ENCODE measurements around the gene FOXP1. TPM values are rescaled to one million over a fixed set of nuclear protein-coding genes. Genes with fewer than 3 reads are reported as not detected.

Gene FOXP1
- total RNA-seq, 1 experiment from 2014 or later: 58.4 TPM

DNA sequence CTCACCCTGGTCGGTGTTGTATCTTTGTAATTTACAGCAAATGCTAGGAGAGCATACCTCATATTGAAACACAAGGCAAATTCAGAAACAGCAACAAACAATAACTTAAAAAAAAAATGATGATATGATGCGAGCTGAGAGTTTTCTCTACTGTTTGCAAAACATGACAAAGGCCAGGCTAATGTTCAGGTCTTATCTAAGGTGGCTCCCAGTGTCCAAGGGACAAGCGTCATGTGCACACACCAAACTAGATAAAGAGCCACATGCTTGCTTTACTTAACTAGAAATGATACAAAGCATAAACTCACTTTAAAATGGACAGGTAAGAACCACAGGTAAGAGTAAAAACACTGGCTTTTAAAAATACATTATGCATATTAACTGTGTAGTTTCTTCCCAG is 375.9 kb downstream of the FOXP1 start:
- intact Hi-C loops (cut with micrococcal nuclease; ENCODE audit: unreplicated experiment): loop anchor here (10.0 kb wide), 1 partner anchor 673 kb away; no protein-coding TSS in a partner anchor
- Histone ChIP-seq H3K9me3 (ENCODE audit: low read depth, low read length, poor library complexity, severe bottlenecking) (no peaks in the 10 kb centered on the region), H3K27me3 (replicated peaks; ENCODE audit: insufficient read depth, low read depth, low read length, poor library complexity) (no peaks in the 10 kb centered on the region), H3K36me3 (ENCODE audit: insufficient read depth, low read length, poor library complexity, severe bottlenecking) (no peaks in the 10 kb centered on the region), H3K4me1 (ENCODE audit: insufficient read depth, low read length, poor library complexity, severe bottlenecking) (peaks cover 70% of the 10 kb centered on the region), H3K4me3 (ENCODE audit: low read depth, low read length, poor library complexity, severe bottlenecking) (no peak overlapping the region), H3K27ac (ENCODE audit: low read depth, low read length, poor library complexity, severe bottlenecking) (peak overlapping the region; percentile 98)
- no TSS peak for BruUV-seq (replicated peaks)
- TF ChIP-seq EZH2 (IDR thresholded peaks at IDR 0.05; ENCODE audit: borderline replicate concordance, low read depth, low read length, poor library complexity, severe bottlenecking) (no peak), CTCF (conservative IDR thresholded peaks at IDR 0.05; ENCODE audit: low read depth, low read length) (no peak)
- POLR2A ChIA-PET (ENCODE audit: low non-redundant PET): interaction anchor here (0.5 kb wide), 1 partner anchor 21 kb away, joined by 3 read pairs; no protein-coding TSS in a partner anchor
- CTCF ChIA-PET: no interaction called here
- DNase-seq (ENCODE audit: low spot score): no peak

GRCh38 chr3:71206305-71207165 is 377.0 kb downstream of the FOXP1 start:
- no TSS peak for BruUV-seq (replicated peaks)
- H3K9me3 ChIP-seq (ENCODE audit: low read depth, low read length, poor library complexity, severe bottlenecking): no peaks in the 10 kb centered on the region
- POLR2A ChIA-PET (ENCODE audit: low non-redundant PET): no interaction called here
- CTCF ChIA-PET: no interaction called here
- no peak for DNase-seq (ENCODE audit: low spot score)
- no peak overlapping the region for H3K4me3 ChIP-seq (ENCODE audit: low read depth, low read length, poor library complexity, severe bottlenecking)
- H3K36me3 ChIP-seq (ENCODE audit: insufficient read depth, low read length, poor library complexity, severe bottlenecking): no peaks in the 10 kb centered on the region
- intact Hi-C loops (cut with micrococcal nuclease; ENCODE audit: unreplicated experiment): loop anchor here (10.0 kb wide), 1 partner anchor 672 kb away; no protein-coding TSS in a partner anchor
- H3K4me1 ChIP-seq (ENCODE audit: insufficient read depth, low read length, poor library complexity, severe bottlenecking): peaks cover 81% of the 10 kb centered on the region
- no peaks in the 10 kb centered on the region for H3K27me3 ChIP-seq (replicated peaks; ENCODE audit: insufficient read depth, low read depth, low read length, poor library complexity)
- H3K27ac ChIP-seq (ENCODE audit: low read depth, low read length, poor library complexity, severe bottlenecking): peak overlapping the region; percentile 98
- TF ChIP-seq CTCF (conservative IDR thresholded peaks at IDR 0.05; ENCODE audit: low read depth, low read length) (no peak), EZH2 (IDR thresholded peaks at IDR 0.05; ENCODE audit: borderline replicate concordance, low read depth, low read length, poor library complexity, severe bottlenecking) (no peak)

DNA sequence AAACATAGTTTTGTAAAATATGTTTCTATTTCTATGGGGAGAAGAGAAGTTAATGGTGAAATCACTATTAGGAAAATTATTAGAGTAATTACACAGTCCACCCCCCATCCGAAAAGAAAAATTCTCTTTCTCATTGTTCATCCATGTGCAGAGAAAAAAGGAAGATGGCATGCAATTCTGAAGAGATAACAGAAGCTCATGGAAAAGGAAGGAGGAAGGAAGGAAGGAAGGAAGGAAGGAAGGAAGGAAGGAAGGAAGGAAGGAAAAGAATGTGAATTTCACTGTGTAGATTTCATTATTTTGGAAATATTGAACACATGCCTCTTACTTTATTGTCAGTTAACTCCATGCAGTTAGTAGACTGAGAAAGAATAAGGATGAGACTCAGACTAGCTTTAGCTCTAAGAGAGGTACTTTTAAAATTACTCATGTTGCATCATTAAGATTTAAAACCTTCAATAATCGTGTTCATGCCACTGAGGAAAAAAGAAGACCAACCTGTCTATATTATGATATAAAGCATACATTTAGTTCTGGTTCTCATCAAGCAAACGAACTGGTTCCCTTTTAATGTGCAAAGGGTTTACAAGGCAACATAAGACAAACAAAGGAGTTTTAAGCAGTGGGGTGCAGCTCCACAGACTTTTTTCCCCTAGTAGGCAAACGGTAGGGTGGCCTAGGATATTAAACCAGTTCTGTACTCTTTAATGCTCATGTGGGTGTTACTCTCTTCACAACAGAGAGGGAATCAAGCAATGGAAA is 379.6 kb downstream of the FOXP1 start:
- CTCF ChIA-PET: interaction anchor here (0.7 kb wide), 1 partner anchor 1689 kb away, joined by 9 read pairs; no protein-coding TSS in a partner anchor

More for the DNA sequence above, 379.6 kb downstream of the FOXP1 start:
- peak overlapping the region; percentile 98 for H3K27ac ChIP-seq (ENCODE audit: low read depth, low read length, poor library complexity, severe bottlenecking)
- H3K4me1 ChIP-seq (ENCODE audit: insufficient read depth, low read length, poor library complexity, severe bottlenecking): peaks cover 82% of the 10 kb centered on the region
- H3K4me3 ChIP-seq (ENCODE audit: low read depth, low read length, poor library complexity, severe bottlenecking): no peak overlapping the region
- H3K27me3 ChIP-seq (replicated peaks; ENCODE audit: insufficient read depth, low read depth, low read length, poor library complexity): no peaks in the 10 kb centered on the region
- intact Hi-C loops (cut with micrococcal nuclease; ENCODE audit: unreplicated experiment): loop anchor here (1.0 to 10.0 kb wide), 5 partner anchors 24 to 669 kb away; no protein-coding TSS in a partner anchor
- no TSS peak for BruUV-seq (replicated peaks)
- POLR2A ChIA-PET (ENCODE audit: low non-redundant PET): interaction anchor here (0.7 to 0.8 kb wide), 2 partner anchors 26 to 733 kb away, joined by 8 to 28 read pairs; no protein-coding TSS in a partner anchor
- TF ChIP-seq CTCF (conservative IDR thresholded peaks at IDR 0.05; ENCODE audit: low read depth, low read length): no peak
- TF ChIP-seq EZH2 (IDR thresholded peaks at IDR 0.05; ENCODE audit: borderline replicate concordance, low read depth, low read length, poor library complexity, severe bottlenecking): no peak
- H3K9me3 ChIP-seq (ENCODE audit: low read depth, low read length, poor library complexity, severe bottlenecking): no peaks in the 10 kb centered on the region
- DNase-seq (ENCODE audit: low spot score): peak; percentile 86
- no peaks in the 10 kb centered on the region for H3K36me3 ChIP-seq (ENCODE audit: insufficient read depth, low read length, poor library complexity, severe bottlenecking)
